Measurements from ENCODE around the gene CMTM2.

- no peak for TF ChIP-seq HOXB6 (CRISPR knock-in tag; IDR thresholded peaks at IDR 0.05; ENCODE audit: borderline replicate concordance)
- TF ChIP-seq CTCF (IDR thresholded peaks at IDR 0.05 in 2 of 3, conservative IDR thresholded peaks at IDR 0.05 in 1 of 3; ENCODE audit: insufficient read depth in 2 of 3, low read depth in 1 of 3, low read length in 3 of 3): no peak
- TF ChIP-seq NR2C2 (CRISPR knock-in tag; IDR thresholded peaks at IDR 0.05): no peak
- no peak for TF ChIP-seq NR2C2 (tag; IDR thresholded peaks at IDR 0.05)
- no peak for TF ChIP-seq ZFX (CRISPR knock-in tag; IDR thresholded peaks at IDR 0.05)
- TF ChIP-seq ZNF311 (CRISPR knock-in tag; IDR thresholded peaks at IDR 0.05): no peak
- no peak for TF ChIP-seq MAFG (tag; conservative IDR thresholded peaks at IDR 0.05)
- no peak for TF ChIP-seq TAF1 (IDR thresholded peaks at IDR 0.05; ENCODE audit: control insufficient read depth, extremely low read depth, insufficient read depth, low read length, severe bottlenecking)
- TF ChIP-seq BHLHE40 (IDR thresholded peaks at IDR 0.05; ENCODE audit: low read length): no peak
- no peak for TF ChIP-seq RBM15 (IDR thresholded peaks at IDR 0.05; ENCODE audit: insufficient read depth, low read length)
- TF ChIP-seq ZNF407 (IDR thresholded peaks at IDR 0.05; ENCODE audit: low read depth): no peak
- no peak for TF ChIP-seq RB1 (IDR thresholded peaks at IDR 0.05; ENCODE audit: low read depth)
- TF ChIP-seq ATF4 (CRISPR knock-in tag; IDR thresholded peaks at IDR 0.05): no peak
- no peak for TF ChIP-seq ZFPM2 (CRISPR knock-in tag; IDR thresholded peaks at IDR 0.05)
Measured at GRCh38 chr16:66636199-66636598, 56.9 kb downstream of the CMTM2 start.

Data from K562 (cell line).